Aorta (tissue), 5 donors: ENCODE data around the gene YTHDF1. TPM values are rescaled to one million over a fixed set of nuclear protein-coding genes. Genes with fewer than 3 reads are reported as not detected.

Experiments used
- ATAC-seq: fragments of 200-7000 bp; cut with Tn5 transposase; one replicate; pipeline ENCODE4 v1.9.1; 2022; ENCODE audit warnings: moderate library complexity; ENCODE audit not compliant: low FRiP score
- DNase-seq, 2 donors: peaks; one replicate each; pipeline ENCODE4 v3.0.0-alpha.2; 2020
- H3K27ac ChIP-seq, 2 donors: one replicate each; pipeline ENCODE4 v1.5.1; 2013; ENCODE audit warnings: low read length in 2 of 2, mild to moderate bottlenecking in 2 of 2, moderate library complexity in 2 of 2, control low read depth in 1 of 2, inconsistent platforms in 1 of 2, low read depth in 1 of 2
- H3K27me3 ChIP-seq, 2 donors: one replicate each; pipeline ENCODE4 v1.6.1; 2013; ENCODE audit warnings: control low read depth in 1 of 2, low read length in 1 of 2, mild to moderate bottlenecking in 1 of 2, moderate library complexity in 1 of 2; ENCODE audit not compliant: insufficient read depth in 2 of 2, control insufficient read depth in 1 of 2
- H3K36me3 ChIP-seq, 2 donors: one replicate each; pipeline ENCODE4 v1.6.1; 2013; ENCODE audit warnings: control low read depth in 1 of 2, low read length in 1 of 2, mild to moderate bottlenecking in 1 of 2; ENCODE audit not compliant: insufficient read depth in 2 of 2, control insufficient read depth in 1 of 2
- H3K4me1 ChIP-seq, 2 donors: one replicate each; pipeline ENCODE4 v1.6.1; 2013; ENCODE audit warnings: low read length in 2 of 2, control low read depth in 1 of 2, mild to moderate bottlenecking in 1 of 2, moderate library complexity in 1 of 2; ENCODE audit not compliant: insufficient read depth in 2 of 2, control insufficient read depth in 1 of 2
- H3K4me3 ChIP-seq, 2 donors: one replicate each; pipeline ENCODE4 v1.5.1; 2013; ENCODE audit warnings: low read length in 2 of 2, control low read depth in 1 of 2, mild to moderate bottlenecking in 1 of 2
- H3K9me3 ChIP-seq: one replicate; pipeline ENCODE4 v1.6.1; 2013; ENCODE audit warnings: mild to moderate bottlenecking, low read length; ENCODE audit not compliant: control insufficient read depth
- WGBS, 2 donors: extraction: QIAGEN DNeasy Blood & Tissue Kit; methylation state at CpG; one replicate each; pipeline ENCODE4 v1.1.7; 2013; 5-methylcytosine and 5-hydroxymethylcytosine counted together
- intact Hi-C, 2 donors: fragments of 100-400 bp; cut with DNase I; formaldehyde crosslinking; loops; one replicate each; pipeline versions ENCODE4 v1.14.2 to v1.15.0; 2022
- long read RNA-seq, 2 donors: library from polyadenylated mRNA; unstranded; transcript quantifications; one replicate each; pipeline ENCODE4 v2.0.0, GENCODE V29; 2020 to 2021
- polyA plus RNA-seq, 2 donors: library from polyadenylated mRNA; stranded (reverse); fragments of 200-250 nt; gene quantifications; one replicate each; pipeline ENCODE4 v1.2.3, GENCODE V29; 2013
- total RNA-seq, 2 donors: library from RNA; stranded (reverse); fragmentation: NEBNext Ultra II Directional; extraction: Animal tissue kit (Norgen Biotek cat#: 25700); gene quantifications; one replicate each; pipeline ENCODE4 v1.2.1, GENCODE V29; 2021
- donor health status: healthy with polysubstance abuse.
- donor health status: Bipolar disorder and iron deficiency.
- donor health status: DM: no; HTN: no; CAD: no.
- donor health status: DM: no; HTN: no; CAD: no.
- donor health status: DM: yes; HTN: yes; CAD: no.

Gene YTHDF1
- 10 to 100 TPM; 27.2 to 30.4 TPM for total RNA-seq
- 10 to 100 TPM; 19.8 to 22.2 TPM for polyA plus RNA-seq
- long read RNA-seq, donor 1, partial matches to known transcripts = 39 of 44 reads
- long read RNA-seq, donor 1, other reads (novel, unspliced or antisense) = 1 of 44 reads
- long read RNA-seq, donor 2, transcript YTHDF1-202 (5 exons, 3,301 nt) = major isoform, 16 of 40 reads
- long read RNA-seq, donor 2, partial matches to known transcripts = 20 of 40 reads
- long read RNA-seq, donor 2, other reads (novel, unspliced or antisense) = 4 of 40 reads

GRCh38 chr20:63216041-63216848, at the start of gene YTHDF1:
Gene YTHDF1 (minus strand): TSS chr20:63216131. CDS start chr20:63215892, 239 bp downstream.
- Histone ChIP-seq H3K27ac (peak within 1 kb of the TSS in 1 of 2 donors; percentile 2), H3K36me3 (peaks cover 0 to 2% of the 10 kb centered on the region in 2 donors), H3K27me3 (no peaks in the 10 kb centered on the region), H3K4me1 (no peaks in the 10 kb centered on the region), H3K9me3 (no peaks in the 10 kb centered on the region), H3K4me3 (peak within 1 kb of the TSS; percentile 78 to 98)
- intact Hi-C loops = no loop called here
- peak; percentile 98 for DNase-seq
- WGBS, 2 donors = 1% methylated on average over 61 to 96 of the region's 96 CpGs
- peak; percentile 96 for ATAC-seq

- intact Hi-C loops = no loop called here
- Histone ChIP-seq H3K4me3 (no peak overlapping the region), H3K27me3 (no peaks in the 10 kb centered on the region), H3K27ac (no peak overlapping the region), H3K9me3 (no peaks in the 10 kb centered on the region), H3K36me3 (no peaks in the 10 kb centered on the region), H3K4me1 (no peaks in the 10 kb centered on the region)
- no peak for ATAC-seq
- WGBS, 2 donors = 35 to 36% methylated on average over 14 of the region's 14 CpGs
- DNase-seq = no peak
Measured at GRCh38 chr20:63264519-63264918, 48.6 kb upstream of the YTHDF1 start.

GRCh38 chr20:63264000-63264399, 48.1 kb upstream of the YTHDF1 start:
- intact Hi-C loops = no loop called here
- no peaks in the 10 kb centered on the region for H3K4me1 ChIP-seq
- H3K9me3 ChIP-seq = no peaks in the 10 kb centered on the region
- ATAC-seq = no peak
- no peak overlapping the region for H3K27ac ChIP-seq
- 83 to 84% methylated on average over 10 of the region's 10 CpGs for WGBS, 2 donors
- H3K36me3 ChIP-seq = no peaks in the 10 kb centered on the region
- DNase-seq = no peak
- H3K4me3 ChIP-seq = no peak overlapping the region
- no peaks in the 10 kb centered on the region for H3K27me3 ChIP-seq

- Histone ChIP-seq H3K4me3 (no peak overlapping the region), H3K27ac (no peak overlapping the region), H3K27me3 (no peaks in the 10 kb centered on the region), H3K36me3 (no peaks in the 10 kb centered on the region), H3K9me3 (no peaks in the 10 kb centered on the region), H3K4me1 (no peaks in the 10 kb centered on the region)
- ATAC-seq = no peak
- 77 to 78% methylated on average over 9 of the region's 9 CpGs for WGBS, 2 donors
- intact Hi-C loops = no loop called here
- DNase-seq = no peak
Measured at GRCh38 chr20:63262836-63263235, 46.9 kb upstream of the YTHDF1 start.

- intact Hi-C loops = no loop called here
- Histone ChIP-seq H3K4me3 (no peak overlapping the region), H3K27me3 (no peaks in the 10 kb centered on the region), H3K27ac (no peak overlapping the region), H3K4me1 (no peaks in the 10 kb centered on the region), H3K36me3 (no peaks in the 10 kb centered on the region), H3K9me3 (no peaks in the 10 kb centered on the region)
- 35 to 41% methylated on average over 28 to 30 of the region's 30 CpGs for WGBS, 2 donors
- ATAC-seq (no peak), DNase-seq (no peak)
Measured at GRCh38 chr20:63261795-63262528, 46.0 kb upstream of the YTHDF1 start.

- Histone ChIP-seq H3K4me1 (no peaks in the 10 kb centered on the region), H3K9me3 (no peaks in the 10 kb centered on the region), H3K27me3 (no peaks in the 10 kb centered on the region), H3K4me3 (no peak overlapping the region), H3K36me3 (no peaks in the 10 kb centered on the region), H3K27ac (no peak overlapping the region)
- 43 to 51% methylated on average over 23 to 25 of the region's 25 CpGs for WGBS, 2 donors
- intact Hi-C loops = no loop called here
- ATAC-seq (no peak), DNase-seq (no peak)
Measured at GRCh38 chr20:63261060-63261794, 45.3 kb upstream of the YTHDF1 start.

GRCh38 chr20:63260521-63260920, 44.6 kb upstream of the YTHDF1 start:
- Histone ChIP-seq H3K9me3 (no peaks in the 10 kb centered on the region), H3K27ac (no peak overlapping the region), H3K4me3 (no peak overlapping the region), H3K4me1 (no peaks in the 10 kb centered on the region), H3K36me3 (no peaks in the 10 kb centered on the region), H3K27me3 (no peaks in the 10 kb centered on the region)
- DNase-seq (no peak), ATAC-seq (no peak)
- 89 to 95% methylated on average over 14 to 15 of the region's 15 CpGs for WGBS, 2 donors
- intact Hi-C loops = no loop called here

- H3K9me3 ChIP-seq = no peaks in the 10 kb centered on the region
- H3K4me1 ChIP-seq = no peaks in the 10 kb centered on the region
- H3K36me3 ChIP-seq = no peaks in the 10 kb centered on the region
- no peak overlapping the region for H3K4me3 ChIP-seq
- 86 to 88% methylated on average over 24 to 25 of the region's 25 CpGs for WGBS, 2 donors
- H3K27me3 ChIP-seq = no peaks in the 10 kb centered on the region
- intact Hi-C loops = no loop called here
- DNase-seq = no peak
- no peak overlapping the region for H3K27ac ChIP-seq
- peak; percentile 47 for ATAC-seq
Measured at GRCh38 chr20:63259734-63260460, 44.0 kb upstream of the YTHDF1 start.
